Choroid plexus epithelial cell (primary cell): Measurements from ENCODE around the gene MCF2L2.
"Not testable (repeated sequence)": the region's sequence is repeated elsewhere in the genome, so short reads cannot be mapped to it uniquely, and the experiment has no call there.

ENCODE experiments used
- DNase-seq: peaks from one replicate; pipeline ENCODE4 v3.0.0-alpha.2; 2010; ENCODE audit warnings: low read depth
- H3K4me3 ChIP-seq: 2 replicates; pipeline ENCODE4 v1.5.1; 2011; ENCODE audit warnings: low read depth, mild to moderate bottlenecking, control low read depth, low read length, moderate library complexity
- TF ChIP-seq, protein P1 (sequence below): conservative IDR thresholded peaks from 2 replicates; pipeline ENCODE4 v1.5.1; 2011; ENCODE audit warnings: low read depth, mild to moderate bottlenecking, control low read depth, inconsistent platforms, low read length, moderate library complexity

The MCF2L2 gene

DNA sequence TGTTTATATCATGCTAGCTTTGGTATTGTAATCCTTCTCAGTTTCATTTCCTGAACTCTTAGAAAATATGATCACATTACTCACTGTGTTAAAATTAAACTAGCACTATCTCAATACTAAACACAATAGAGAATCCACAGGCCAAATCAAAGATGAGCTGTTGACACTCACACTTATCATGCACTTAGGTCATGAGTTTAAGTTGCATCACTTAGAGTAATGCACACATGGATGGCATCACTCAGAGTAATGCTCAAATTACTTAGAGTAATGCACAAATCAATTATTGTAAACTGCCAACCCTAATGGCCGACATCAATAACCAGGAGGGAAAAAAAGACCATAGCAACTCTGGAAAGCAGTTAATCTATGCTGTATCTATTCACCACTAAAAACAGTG lies 40.0 kb upstream of the MCF2L2 start:
- TF ChIP-seq, protein P1, sequence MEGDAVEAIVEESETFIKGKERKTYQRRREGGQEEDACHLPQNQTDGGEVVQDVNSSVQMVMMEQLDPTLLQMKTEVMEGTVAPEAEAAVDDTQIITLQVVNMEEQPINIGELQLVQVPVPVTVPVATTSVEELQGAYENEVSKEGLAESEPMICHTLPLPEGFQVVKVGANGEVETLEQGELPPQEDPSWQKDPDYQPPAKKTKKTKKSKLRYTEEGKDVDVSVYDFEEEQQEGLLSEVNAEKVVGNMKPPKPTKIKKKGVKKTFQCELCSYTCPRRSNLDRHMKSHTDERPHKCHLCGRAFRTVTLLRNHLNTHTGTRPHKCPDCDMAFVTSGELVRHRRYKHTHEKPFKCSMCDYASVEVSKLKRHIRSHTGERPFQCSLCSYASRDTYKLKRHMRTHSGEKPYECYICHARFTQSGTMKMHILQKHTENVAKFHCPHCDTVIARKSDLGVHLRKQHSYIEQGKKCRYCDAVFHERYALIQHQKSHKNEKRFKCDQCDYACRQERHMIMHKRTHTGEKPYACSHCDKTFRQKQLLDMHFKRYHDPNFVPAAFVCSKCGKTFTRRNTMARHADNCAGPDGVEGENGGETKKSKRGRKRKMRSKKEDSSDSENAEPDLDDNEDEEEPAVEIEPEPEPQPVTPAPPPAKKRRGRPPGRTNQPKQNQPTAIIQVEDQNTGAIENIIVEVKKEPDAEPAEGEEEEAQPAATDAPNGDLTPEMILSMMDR = no peak
- H3K4me3 ChIP-seq = no peak overlapping the region
- no peak for DNase-seq

DNA sequence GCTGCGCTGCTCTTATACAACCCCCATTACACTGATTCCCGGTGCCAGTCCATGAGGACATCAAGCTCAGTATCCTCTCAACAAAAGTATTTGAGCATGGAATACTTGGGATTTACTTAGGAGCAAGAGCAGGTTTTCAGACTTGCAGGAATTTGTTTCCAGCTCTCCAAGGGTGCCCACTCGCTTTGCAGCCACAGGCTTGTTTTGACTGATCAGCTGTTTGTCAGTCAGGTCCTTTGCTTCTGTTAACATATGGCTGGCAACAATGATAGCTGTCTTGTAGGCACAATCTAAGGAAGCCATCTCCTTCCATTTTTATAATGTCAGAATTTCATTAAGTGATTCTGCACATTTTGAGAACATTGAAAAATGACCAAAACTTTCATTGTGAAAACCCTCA lies 38.2 kb upstream of the MCF2L2 start:
- TF ChIP-seq, protein P1 = no peak
- H3K4me3 ChIP-seq = no peak overlapping the region
- no peak for DNase-seq

DNA sequence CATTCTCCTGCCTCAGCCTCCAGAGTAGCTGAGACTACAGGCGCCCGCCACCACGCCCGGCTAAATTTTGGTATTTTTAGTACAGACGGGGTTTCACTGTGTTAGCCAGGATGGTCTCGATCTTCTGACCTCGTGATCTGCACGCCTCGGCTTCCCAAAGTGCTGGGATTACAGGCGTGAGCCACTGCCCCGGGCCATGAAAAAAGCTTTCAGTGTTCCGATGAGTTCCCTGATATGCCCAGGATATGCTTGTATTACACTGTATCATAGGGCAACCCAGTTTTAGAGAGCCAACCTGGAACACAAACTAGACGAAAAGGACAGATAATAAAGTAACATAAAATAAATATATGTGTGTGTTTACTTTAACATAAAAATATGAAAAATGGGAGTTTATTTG lies 37.3 kb upstream of the MCF2L2 start:
- not testable (repeated sequence) for H3K4me3 ChIP-seq, DNase-seq

DNA sequence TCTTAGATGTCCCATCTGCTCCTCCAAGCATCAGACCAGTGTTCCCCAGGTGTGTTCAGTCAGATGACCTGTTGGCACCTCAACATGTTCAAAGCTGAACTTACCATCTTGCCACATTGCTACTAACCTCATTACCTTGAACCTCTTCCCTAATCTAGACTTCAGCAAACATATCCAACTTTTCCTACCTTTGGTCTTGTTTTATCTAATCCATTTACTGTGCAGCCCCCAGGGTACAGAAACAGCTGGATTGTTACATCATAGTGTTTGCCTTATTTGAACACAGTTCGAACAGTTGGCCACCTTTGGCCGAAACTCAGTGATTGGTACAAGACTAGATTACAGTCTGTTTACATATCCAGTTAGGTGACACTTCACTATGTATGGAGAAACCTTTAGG lies 36.1 kb upstream of the MCF2L2 start:
- DNase-seq = no peak
- H3K4me3 ChIP-seq = no peak overlapping the region
- TF ChIP-seq, protein P1 = no peak

- DNase-seq = no peak
- no peak overlapping the region for H3K4me3 ChIP-seq
- TF ChIP-seq, protein P1 = no peak
Observed at GRCh38 chr3:183460081-183461055, 31.9 kb upstream of the MCF2L2 start.

DNA sequence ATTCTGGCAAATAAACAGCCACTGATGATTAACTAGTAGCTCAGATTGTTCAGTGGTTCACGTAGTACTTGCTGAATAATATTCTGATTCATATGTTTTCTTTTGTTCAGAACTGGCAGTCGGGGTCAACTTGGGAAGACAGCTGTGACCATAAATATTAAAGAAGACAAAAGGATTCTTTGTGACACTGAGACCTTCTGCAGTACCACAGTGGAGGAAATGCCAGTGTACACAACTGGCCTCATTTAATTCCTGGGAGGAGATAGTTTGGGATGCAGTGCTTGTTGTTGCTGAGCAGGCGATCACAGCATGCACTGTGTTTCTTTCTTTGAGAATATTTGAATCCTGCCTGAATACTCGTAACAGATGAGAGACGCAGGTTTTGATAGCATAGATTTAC lies 26.7 kb upstream of the MCF2L2 start:
- DNase-seq = peak; percentile 57
- TF ChIP-seq, protein P1 = no peak
- no peak overlapping the region for H3K4me3 ChIP-seq

- no peak for DNase-seq
- TF ChIP-seq, protein P1 = no peak
- H3K4me3 ChIP-seq = no peak overlapping the region
Observed at GRCh38 chr3:183454064-183454463, 25.6 kb upstream of the MCF2L2 start.
